Measurements from ENCODE around the gene OLA1.

DNA sequence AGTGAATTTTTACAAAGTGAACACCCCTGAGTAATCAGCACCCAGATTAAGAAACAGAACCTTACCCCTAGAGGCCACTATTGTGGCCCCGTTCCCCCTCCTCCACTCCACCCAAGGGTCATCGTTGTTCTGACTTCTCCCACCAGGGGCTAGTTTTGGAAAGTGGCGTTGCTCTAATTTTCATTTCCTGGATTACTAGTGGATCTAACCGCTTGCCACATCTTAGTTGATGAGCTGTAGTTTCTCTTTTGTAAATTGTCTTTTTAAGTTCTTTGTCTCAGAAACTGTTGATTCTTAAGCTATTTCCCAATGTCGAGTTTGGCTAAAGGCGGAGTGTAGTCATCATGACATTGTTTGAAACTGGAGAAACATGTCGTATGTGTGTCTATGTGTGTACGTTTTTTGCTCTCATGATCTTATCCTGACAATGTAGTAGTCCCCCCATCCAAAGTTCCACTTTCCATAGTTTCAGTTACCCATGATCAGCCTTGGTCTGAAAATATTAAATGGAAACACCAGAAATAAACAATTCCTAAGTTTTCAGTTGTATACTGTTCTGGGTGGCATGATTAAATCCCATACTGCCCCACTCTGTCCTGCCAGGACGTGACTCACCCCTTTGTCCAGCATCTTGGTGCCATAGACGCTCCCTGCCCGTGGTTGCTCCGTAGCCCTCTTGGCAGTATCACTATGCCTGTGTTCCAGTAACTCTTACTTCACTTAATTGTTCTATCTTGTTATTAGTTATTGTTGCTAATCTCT, 212.2 kb downstream of the OLA1 start:
- TF ChIP-seq, protein P1, sequence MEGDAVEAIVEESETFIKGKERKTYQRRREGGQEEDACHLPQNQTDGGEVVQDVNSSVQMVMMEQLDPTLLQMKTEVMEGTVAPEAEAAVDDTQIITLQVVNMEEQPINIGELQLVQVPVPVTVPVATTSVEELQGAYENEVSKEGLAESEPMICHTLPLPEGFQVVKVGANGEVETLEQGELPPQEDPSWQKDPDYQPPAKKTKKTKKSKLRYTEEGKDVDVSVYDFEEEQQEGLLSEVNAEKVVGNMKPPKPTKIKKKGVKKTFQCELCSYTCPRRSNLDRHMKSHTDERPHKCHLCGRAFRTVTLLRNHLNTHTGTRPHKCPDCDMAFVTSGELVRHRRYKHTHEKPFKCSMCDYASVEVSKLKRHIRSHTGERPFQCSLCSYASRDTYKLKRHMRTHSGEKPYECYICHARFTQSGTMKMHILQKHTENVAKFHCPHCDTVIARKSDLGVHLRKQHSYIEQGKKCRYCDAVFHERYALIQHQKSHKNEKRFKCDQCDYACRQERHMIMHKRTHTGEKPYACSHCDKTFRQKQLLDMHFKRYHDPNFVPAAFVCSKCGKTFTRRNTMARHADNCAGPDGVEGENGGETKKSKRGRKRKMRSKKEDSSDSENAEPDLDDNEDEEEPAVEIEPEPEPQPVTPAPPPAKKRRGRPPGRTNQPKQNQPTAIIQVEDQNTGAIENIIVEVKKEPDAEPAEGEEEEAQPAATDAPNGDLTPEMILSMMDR (IDR thresholded peaks at IDR 0.05; ENCODE audit: low read depth, low read length, poor library complexity, severe bottlenecking), result peak; percentile 15
- no peak for TF ChIP-seq EZH2phosphoT487 (IDR thresholded peaks at IDR 0.05; ENCODE audit: borderline replicate concordance, low read length)
